GM12872 (cell line): ENCODE measurements around the gene ABCA7.
A peak's percentile ranks its signal among the peaks of the same experiment; 100 is the strongest.

Experiments used
- TF ChIP-seq, protein P1 (sequence below): IDR thresholded peaks from 3 replicates; pipeline ENCODE4 v1.5.1; 2011; ENCODE audit warnings: low read depth, mild to moderate bottlenecking, low read length, moderate library complexity; ENCODE audit not compliant: insufficient read depth

The ABCA7 gene

DNA sequence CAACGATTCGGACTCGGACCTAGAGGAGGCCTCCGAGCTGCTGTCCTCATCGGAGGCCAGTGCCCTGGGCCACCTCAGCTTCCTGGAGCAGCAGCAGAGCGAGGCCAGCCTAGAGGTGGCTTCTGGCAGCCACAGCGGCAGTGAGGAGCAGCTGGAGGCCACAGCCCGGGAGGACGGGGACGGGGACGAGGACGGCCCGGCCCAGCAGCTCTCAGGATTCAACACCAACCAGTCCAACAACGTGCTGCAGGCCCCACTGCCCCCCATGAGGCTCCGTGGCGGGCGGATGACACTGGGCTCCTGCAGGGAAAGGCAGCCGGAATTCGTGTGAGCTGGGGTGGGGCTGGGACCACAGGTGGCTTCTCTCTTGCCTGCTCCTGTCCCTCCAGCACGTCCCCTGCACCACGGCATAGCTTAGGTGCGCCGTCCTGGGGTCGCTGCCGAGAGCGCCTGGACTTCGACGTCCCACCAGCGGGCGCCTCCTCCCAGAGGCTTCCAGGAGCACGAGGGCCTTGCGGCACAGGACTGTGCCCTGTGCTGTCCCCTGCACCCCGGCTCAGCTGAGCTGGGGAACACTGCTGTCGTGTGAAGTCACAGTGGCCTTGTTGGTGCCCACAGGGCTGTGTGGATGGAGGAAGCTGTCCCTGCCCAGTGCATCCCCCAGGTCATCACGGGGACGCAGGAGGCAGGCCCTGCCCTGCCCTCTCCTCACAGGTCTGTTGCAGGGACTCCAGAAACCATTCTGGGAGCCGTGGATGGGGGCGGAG, 46.0 kb downstream of the ABCA7 start:
- TF ChIP-seq, protein P1, sequence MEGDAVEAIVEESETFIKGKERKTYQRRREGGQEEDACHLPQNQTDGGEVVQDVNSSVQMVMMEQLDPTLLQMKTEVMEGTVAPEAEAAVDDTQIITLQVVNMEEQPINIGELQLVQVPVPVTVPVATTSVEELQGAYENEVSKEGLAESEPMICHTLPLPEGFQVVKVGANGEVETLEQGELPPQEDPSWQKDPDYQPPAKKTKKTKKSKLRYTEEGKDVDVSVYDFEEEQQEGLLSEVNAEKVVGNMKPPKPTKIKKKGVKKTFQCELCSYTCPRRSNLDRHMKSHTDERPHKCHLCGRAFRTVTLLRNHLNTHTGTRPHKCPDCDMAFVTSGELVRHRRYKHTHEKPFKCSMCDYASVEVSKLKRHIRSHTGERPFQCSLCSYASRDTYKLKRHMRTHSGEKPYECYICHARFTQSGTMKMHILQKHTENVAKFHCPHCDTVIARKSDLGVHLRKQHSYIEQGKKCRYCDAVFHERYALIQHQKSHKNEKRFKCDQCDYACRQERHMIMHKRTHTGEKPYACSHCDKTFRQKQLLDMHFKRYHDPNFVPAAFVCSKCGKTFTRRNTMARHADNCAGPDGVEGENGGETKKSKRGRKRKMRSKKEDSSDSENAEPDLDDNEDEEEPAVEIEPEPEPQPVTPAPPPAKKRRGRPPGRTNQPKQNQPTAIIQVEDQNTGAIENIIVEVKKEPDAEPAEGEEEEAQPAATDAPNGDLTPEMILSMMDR, result no peak

DNA sequence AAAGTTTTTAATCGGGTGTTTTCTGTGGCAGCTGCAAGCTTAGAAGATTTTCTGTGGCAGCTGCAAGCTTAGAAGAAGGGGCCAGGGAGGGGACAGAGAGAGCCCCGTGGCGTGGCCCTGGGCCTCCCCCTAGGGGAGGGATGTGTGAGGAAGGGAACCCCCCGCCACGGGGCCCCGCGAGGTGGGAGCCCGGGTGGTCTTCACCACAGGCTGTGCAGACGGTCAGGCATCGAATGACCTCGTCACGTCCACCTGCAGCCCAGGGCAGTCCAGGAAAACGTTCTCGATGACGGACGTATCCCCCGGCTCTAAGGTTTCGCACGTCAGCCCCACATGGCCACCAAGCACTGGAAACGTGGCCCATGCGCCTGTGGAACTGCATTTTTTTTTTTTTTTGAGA, 46.7 kb downstream of the ABCA7 start:
- TF ChIP-seq, protein P1, result no peak

DNA sequence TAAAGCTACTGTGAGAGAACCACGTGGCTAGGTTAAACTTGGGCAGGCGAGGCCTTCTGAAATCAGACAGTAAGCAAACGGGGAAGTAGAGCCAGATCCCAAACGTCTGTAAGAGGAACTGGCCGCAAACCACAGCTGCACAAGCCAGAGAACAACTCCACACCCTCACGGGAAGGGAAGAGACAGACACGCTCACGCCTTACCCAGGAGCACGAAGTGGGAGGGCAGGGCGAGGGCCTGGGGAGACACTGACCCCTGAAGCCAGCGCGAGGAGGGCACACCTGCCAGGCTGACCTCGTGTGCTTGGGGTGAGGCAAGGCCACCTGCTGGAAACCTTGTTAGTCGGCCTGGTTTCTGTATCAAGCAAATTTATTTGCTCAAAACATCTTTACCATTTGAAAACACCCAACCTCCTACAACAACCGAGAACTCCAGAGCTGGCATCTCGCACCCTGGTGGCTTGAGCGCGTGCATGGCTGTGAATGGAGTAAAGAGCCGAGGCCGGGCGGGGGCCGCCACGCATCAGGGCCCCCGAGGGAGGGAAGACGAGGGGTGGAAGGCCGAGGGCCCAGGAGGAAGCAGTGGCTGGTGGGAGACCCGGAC, 48.0 kb downstream of the ABCA7 start:
- TF ChIP-seq, protein P1, result peak; percentile 39

DNA sequence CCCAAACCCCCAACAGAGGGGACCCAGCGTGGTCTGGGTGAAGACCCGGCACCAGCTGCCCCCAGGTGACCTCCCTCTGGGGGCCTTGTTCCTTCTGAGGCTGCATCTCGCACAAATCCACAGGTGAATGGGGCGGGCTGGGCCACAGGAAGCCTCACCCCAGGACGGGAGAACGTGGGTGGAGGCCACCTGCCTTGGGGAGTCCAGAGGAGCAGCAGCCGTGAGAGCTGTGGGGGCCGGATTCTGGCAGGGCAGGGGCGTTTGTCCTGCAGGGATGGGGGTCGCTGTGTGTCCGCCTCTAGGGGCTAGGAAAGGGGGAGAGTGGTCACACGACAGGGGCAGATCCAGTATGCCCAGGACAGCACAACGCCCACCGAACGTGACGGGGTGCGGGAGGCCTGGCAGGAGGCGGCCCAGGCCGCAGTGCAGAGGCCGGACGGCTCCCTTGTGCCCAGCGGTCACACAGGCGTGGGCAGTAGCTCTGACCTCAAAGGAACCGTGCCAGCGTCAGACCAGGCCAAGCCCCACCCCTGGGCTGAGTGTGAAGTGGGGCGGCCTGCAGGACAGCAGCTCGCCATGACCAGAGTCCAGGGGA, 48.6 kb downstream of the ABCA7 start:
- TF ChIP-seq, protein P1, result no peak

DNA sequence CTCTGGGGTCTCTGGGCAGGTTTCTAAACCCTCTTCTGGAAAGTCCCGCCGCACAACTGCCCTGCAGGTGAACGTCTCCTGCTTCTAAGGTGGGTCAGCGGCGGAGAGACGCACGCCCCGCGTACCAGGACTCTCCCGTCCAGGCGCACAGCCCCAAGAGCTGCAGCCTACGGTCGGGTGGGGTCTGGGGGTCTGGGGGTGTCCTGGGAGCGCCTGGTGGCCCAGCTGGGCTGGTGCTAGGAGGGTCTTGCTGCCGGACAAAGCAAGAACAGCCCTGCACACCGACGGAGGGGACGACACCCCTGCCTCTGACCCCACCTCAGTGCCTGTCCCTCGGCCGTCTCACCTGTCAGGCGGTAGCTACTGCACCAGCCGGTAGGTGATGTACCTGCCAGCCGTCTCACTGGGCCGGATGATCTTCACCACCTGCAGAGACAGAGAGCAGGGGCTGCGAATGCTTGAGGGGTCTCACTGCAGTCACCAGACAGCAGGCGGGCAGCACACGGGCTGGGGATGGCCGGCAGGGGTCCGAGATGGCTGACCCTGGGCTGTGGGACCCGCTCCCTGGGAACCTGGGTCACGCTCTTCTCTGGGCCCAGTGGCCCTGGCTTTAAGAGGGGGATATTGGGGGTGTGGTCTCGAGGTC, 49.3 kb downstream of the ABCA7 start:
- TF ChIP-seq, protein P1, result no peak

DNA sequence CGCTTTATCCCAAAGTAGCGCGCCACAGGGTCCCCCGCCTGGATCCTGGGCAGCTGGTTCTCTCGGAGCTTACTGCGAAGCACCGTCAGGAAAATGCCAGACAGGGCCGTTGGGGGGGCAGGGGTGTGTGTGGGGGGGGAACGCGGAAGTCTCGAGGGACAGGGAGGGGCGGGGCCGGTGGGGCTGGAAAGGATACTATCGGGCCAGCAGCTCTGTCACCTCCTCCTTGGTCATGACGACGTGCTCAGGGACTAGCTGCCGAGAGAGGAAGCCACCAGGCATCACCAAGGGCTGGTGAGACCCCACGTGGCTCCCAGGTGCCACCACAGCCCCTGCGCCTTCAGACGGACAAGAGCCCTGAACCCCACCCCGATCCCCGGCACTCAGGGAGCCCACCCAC, 50.0 kb downstream of the ABCA7 start:
- TF ChIP-seq, protein P1, result no peak
